GM12874 (cell line): Measurements from ENCODE around the gene CLSTN2.

Experiments used
- TF ChIP-seq, protein P1 (sequence below): IDR thresholded peaks from 2 replicates; pipeline ENCODE4 v1.5.1; 2011; ENCODE audit warnings: low read depth, mild to moderate bottlenecking, control low read depth, low read length, moderate library complexity; ENCODE audit not compliant: insufficient read depth

CLSTN2 gene

DNA sequence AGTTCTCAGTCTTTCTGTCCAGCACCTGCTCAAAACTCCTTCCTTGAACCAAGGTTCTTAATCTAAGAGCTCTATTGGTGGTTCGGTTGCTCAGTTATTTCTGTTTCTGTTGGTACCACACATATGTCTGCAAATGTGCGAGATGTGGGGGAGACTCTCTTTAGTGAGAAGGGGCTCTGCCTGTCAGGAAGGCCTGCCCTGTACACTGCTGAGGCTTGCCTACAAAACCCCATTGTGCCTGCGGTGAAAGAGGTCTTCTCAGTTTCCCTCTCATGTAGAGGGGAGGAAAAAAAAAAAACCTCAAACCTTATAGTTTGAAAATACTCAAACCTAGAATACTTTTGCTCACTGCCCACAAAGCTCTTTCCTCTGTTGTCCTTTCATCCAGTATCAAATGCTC, 142.4 kb downstream of the CLSTN2 start:
- TF ChIP-seq, protein P1, sequence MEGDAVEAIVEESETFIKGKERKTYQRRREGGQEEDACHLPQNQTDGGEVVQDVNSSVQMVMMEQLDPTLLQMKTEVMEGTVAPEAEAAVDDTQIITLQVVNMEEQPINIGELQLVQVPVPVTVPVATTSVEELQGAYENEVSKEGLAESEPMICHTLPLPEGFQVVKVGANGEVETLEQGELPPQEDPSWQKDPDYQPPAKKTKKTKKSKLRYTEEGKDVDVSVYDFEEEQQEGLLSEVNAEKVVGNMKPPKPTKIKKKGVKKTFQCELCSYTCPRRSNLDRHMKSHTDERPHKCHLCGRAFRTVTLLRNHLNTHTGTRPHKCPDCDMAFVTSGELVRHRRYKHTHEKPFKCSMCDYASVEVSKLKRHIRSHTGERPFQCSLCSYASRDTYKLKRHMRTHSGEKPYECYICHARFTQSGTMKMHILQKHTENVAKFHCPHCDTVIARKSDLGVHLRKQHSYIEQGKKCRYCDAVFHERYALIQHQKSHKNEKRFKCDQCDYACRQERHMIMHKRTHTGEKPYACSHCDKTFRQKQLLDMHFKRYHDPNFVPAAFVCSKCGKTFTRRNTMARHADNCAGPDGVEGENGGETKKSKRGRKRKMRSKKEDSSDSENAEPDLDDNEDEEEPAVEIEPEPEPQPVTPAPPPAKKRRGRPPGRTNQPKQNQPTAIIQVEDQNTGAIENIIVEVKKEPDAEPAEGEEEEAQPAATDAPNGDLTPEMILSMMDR = no peak

DNA sequence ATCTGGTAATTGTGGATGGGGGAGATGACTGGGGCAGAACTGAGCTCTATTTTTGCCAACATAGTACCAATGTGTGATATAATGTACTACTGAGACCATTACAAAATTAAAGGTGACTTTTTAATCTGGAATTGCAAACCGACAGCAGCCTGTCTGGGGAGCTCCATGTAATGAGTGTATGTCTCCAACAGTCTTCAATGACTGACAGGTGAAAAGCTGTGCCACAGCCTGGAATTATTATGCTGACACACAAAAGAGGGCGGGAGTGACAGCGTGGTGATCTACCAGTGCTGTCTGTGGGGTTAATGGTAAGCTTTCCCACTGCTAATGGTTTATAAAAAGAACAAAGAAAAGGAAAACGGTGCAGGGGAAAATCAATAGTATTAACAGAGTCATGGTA, 143.4 kb downstream of the CLSTN2 start:
- TF ChIP-seq, protein P1 = no peak

DNA sequence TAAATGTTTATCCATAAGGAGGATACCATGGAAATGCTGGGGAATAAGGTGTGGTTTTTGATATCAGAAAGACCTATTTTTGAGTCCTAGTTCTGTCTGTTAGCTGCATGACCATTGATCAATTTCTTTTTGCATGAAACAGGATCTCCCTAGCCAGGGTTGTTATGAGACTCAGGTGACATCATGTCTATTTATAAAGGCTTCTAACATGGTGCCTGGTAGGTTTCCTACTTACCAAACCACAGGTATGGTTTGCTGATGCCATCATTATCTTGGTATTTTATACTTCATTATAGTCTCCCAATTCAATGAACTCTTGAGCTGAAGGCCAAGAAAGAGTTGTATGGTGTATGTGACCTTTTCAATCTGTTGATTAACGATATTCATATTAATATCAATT, 144.0 kb downstream of the CLSTN2 start:
- TF ChIP-seq, protein P1 = no peak

DNA sequence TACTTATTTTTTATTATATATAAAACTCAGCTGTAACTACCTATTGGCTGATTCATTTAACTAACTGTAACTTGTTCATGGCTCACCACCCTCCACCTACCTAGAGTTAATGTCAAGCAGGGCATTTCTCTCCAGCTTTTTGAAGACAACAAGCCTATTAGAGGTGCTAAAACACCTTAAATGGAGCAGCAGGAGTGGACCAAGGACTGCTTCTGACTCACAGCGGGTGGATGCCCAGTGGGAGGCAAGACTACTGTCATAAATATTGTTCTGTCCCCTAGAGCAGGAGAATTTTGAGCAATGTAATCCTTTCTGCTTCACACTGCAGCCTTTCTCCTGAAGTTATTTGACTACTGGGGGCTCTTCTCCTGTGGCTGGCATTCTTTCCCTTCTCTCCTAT, 146.9 kb downstream of the CLSTN2 start:
- TF ChIP-seq, protein P1 = no peak

DNA sequence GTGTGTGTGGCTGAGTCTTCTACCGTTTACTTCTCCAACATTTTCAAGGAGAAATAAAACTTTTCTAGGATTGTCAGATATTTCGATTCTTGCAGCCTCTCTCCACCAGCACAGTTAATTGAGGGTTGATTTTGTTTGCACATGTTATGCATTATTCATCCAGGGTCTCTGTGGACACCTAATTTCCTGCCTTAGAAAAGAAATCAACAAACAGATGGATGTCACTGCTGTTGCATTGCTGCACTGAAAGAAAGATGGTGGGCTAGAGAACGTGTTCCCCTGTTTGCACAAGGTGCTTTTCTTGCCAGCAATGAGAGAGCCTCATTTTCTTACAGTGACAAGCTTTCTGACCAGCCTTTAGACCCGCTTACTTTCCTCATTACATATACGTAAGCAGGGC, 150.0 kb downstream of the CLSTN2 start:
- TF ChIP-seq, protein P1 = no peak

DNA sequence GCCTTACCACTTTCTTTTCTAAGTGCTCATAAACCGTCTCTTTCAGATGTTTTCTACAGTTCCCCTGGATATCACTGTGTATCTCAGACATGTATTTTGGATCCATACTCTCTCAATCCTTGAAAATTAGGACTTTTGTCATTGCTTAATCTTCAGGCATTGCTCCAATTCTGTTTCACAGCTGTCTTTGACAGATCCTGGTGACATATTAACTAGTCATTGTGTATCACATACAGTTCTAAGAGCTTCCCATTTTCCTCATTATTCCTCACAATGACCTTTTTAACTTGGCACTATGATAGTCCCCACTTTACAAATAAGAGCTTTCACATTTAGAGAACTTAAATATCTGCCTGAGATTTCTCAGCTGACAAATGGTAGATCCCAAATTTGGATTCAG, 151.7 kb downstream of the CLSTN2 start:
- TF ChIP-seq, protein P1 = no peak

DNA sequence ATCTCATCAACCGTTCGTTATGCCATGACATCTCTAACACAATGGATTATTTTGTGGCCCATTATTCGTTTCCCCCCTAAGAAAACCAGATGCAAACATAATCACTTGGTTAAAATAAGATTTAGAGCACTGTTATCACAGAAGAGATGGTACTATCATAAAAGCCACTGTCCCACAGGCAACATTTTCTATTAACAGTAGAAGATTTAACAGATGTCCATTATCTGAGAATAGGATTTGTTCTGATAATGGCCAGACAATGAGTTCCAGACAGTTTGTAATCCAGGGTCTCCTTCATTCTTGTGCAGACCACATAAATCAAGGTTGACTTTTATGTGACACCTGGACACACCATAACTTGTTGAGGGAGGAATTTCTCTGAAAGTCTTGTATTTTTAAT, 153.1 kb downstream of the CLSTN2 start:
- TF ChIP-seq, protein P1 = no peak

DNA sequence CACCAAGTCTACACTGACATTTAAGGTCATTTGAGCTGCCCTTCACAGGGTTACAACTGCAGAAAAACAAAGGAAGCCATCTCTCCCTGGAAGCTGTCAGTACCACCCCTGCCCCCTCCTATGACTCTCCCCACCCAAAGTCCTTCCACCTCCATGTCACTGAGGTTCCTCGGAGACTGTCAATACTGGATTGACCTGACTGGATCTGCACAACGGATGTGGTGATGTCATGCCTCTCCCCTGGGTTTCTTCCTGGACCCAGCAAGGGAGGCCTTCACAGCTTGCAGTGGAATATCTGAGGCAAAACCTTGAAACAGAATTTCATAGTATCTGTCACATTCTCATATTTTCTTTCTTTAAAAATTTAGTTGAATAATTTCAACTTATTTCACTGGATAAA, 153.5 kb downstream of the CLSTN2 start:
- TF ChIP-seq, protein P1 = no peak
